ENCODE measurements around the gene NIPBL.
A peak's percentile ranks its signal among the peaks of the same experiment; 100 is the strongest.
"Not testable (repeated sequence)": the region's sequence is repeated elsewhere in the genome, so short reads cannot be mapped to it uniquely, and the experiment has no call there.

NIPBL gene

DNA sequence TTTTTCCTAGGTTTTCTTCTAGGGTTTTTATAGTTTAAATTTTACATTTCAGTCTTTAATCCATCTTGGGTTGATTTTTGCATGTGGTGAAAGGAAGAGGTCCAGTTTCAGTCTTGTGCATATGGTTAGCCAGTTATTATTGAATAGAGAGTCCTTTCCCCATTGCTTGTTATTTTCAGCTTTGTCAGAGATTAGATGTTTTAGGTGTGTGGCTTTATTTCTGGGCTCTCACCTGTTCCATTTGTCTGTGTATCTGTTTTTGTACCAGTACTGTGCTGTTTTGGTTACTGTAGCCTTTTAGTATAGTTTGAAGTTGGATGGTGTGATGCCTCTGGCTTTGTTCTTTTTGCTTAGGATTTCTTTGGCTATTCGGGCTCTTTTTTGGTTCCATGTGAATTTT lies 25.8 kb downstream of the NIPBL start:
- no peak for DNase-seq

GRCh38 chr5:36904677-36905076 lies 28.1 kb downstream of the NIPBL start:
- no peak for DNase-seq

- DNase-seq = no peak
Measured at GRCh38 chr5:36908544-36909260, 32.1 kb downstream of the NIPBL start.

GRCh38 chr5:36915653-36916052 lies 39.1 kb downstream of the NIPBL start:
- no peak for DNase-seq

DNA sequence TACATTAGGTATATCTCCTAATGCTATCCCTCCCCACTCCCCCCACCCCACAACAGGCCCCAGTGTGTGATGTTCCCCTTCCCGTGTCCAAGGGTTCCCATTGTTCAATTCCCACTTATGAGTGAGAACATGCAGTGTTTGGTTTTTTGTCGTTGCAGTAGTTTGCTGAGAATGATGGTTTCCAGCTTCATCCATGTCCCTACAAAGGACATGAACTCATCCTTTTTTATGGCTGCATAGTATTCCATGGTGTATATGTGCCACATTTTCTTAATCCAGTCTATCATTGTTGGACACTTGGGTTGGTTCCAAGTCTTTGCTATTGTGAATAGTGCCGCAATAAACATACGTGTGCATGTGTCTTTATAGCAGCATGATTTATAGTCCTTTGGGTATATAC lies 40.0 kb downstream of the NIPBL start:
- DNase-seq = not testable (repeated sequence)

GRCh38 chr5:36917358-36917757 lies 40.8 kb downstream of the NIPBL start:
- not testable (repeated sequence) for DNase-seq

DNA sequence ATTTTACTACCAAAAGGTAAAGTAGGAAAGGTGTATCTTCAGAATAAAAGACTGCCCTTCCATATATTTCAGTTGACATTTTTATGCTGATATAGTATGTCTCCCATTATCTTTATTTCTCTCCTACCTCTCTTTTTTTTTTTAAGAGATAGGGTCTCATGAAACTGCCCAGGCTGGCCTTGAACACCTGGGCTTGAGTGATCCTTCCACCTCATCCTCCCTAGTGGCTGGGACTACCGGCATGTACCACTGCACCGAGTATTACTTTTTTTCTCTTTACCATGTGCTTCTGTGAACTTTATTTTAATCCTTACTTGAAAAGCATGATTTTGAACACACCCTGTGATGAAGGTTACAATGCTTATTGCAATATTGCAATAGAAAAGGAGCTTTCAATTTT lies 42.7 kb downstream of the NIPBL start:
- no peak for DNase-seq

GRCh38 chr5:36919650-36920049 lies 43.1 kb downstream of the NIPBL start:
- DNase-seq = no peak

DNA sequence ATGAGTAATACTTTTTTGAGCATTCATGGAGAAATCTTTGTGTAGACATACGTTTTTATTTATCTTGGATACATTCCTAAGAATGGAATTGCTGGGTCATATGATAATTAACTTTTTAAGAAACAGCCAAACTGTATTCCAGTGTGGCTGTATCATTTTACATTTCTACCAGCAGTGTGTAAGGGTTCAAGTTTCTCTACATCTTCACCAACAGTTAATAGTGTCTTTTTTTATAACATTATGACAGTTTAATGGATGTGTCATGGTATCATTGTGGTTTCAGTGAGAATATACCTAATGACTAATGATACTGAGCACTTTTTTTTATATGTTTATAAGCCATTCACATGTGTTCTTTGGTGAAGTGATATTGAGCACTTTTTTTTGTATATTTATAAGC lies 52.4 kb downstream of the NIPBL start:
- no peak for DNase-seq

- no peak for DNase-seq
Measured at GRCh38 chr5:36929438-36929837, 52.9 kb downstream of the NIPBL start.

DNA sequence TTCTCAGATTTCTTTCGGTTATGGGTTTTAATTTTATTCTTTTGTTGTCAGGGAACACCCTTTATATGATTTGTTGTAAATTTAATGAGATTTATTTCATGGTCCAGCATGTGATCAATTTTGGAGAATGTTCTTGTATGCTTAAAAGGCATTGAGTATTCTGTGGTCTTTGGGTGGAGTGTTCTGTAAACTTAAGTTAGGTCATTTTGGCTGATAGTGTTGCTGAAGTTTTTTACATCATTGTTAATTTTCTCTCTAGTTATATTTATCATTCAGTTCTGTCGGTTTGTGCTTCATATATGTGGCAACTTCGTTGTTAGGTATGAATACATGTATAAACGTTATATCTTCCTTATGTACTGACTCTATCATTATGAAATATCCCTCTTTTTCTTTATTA lies 55.5 kb downstream of the NIPBL start:
- no peak for DNase-seq

DNA sequence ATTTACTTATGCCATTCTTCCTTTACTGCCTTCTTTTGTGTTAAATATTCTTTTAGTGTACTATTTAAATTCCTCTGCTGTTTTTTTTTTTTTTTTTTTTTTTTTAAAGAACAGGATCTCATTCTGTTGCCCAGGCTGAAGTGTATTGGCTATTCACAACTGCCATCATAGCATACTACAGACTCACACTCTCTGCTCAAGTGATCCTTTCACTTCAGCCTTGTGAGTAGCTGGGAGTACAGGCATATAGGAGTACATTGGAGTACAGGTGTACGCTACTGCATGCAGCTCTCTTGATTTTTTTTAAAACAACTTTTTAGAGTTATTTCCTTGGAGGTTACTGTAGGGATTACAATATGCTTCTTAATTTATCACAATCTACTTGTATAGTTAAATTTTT lies 56.1 kb downstream of the NIPBL start:
- no peak for DNase-seq

DNA sequence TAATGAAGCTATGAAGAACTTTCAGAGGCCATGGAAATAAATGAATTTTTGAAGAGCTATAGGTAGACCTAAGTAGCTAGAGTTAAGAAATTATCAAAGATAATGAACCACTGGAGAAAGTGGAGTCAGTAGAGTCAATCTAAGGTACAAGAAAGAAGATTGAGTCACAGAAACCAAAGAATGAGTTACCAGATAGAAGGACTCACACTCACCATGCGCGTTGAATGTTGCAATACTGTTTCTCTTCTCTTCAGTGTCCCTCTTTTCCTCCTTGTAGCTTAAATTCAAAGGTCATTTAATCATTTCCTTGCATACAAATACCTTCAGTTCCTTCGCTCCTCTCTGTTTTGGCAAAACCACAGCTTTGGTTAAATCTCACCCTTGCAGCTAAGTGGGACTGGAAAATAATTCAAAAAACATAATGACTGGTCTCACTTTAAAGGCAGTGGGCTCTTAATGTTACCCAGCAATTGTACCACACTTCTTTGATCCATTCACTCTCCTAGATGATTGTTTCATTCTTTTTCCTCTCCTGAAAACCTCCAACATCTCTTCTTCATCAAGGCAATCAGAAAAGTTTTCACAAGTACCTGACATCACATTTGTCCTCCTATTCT lies 58.3 kb downstream of the NIPBL start:
- no peak for DNase-seq

- DNase-seq = no peak
Measured at GRCh38 chr5:36935805-36936204, 59.2 kb downstream of the NIPBL start.

DNA sequence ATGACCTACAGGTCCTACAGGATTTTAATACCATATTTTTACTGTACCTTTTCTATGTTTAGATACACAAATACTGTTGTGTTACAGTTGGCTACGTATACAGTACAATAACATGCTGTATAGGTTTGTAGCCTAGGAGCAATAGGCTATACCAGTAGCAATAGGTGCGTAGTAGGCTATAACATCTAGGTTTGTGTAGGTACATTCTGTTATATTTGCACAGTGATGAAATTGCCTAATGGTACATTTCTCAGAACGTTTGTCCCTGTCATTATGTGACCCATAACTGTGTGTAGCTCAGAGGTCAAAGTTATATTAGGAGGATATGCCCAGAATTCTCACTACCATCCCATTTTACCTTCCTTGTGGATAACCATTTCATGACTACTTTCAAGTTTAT lies 59.7 kb downstream of the NIPBL start:
- DNase-seq = no peak

- no peak for DNase-seq
Measured at GRCh38 chr5:36938129-36938528, 61.6 kb downstream of the NIPBL start.

GRCh38 chr5:36939969-36940858 lies 63.6 kb downstream of the NIPBL start:
- DNase-seq = no peak

- no peak for DNase-seq
Measured at GRCh38 chr5:36943584-36943983, 67.0 kb downstream of the NIPBL start.

GRCh38 chr5:36944024-36944423 lies 67.5 kb downstream of the NIPBL start:
- DNase-seq = no peak

GRCh38 chr5:36944607-36945225 lies 68.1 kb downstream of the NIPBL start:
- DNase-seq = peak; percentile 83

- DNase-seq = no peak
Measured at GRCh38 chr5:36945687-36946086, 69.1 kb downstream of the NIPBL start.

GRCh38 chr5:36946101-36946500 lies 69.5 kb downstream of the NIPBL start:
- no peak for DNase-seq

- DNase-seq = no peak
Measured at GRCh38 chr5:36948041-36948440, 71.5 kb downstream of the NIPBL start.

Data from NCI-H1694 (cell line).